NB4 (cell line): ENCODE data around the gene MDN1.
A peak's percentile ranks its signal among the peaks of the same experiment; 100 is the strongest.

ENCODE experiments used
- POLR2A ChIP-seq: IDR thresholded peaks from 2 replicates; pipeline ENCODE4 v1.6.1; 2011; ENCODE audit warnings: mild to moderate bottlenecking; ENCODE audit not compliant: insufficient read length; ENCODE audit errors: extremely low read depth
- TF ChIP-seq, protein P1 (sequence below): IDR thresholded peaks from 2 replicates; pipeline ENCODE4 v1.6.1; 2011; ENCODE audit warnings: low read depth, low read length
- TF ChIP-seq, protein P2 (sequence below): IDR thresholded peaks from one replicate; pipeline ENCODE4 v1.5.1; 2012; ENCODE audit warnings: low read depth, low read length

DNA sequence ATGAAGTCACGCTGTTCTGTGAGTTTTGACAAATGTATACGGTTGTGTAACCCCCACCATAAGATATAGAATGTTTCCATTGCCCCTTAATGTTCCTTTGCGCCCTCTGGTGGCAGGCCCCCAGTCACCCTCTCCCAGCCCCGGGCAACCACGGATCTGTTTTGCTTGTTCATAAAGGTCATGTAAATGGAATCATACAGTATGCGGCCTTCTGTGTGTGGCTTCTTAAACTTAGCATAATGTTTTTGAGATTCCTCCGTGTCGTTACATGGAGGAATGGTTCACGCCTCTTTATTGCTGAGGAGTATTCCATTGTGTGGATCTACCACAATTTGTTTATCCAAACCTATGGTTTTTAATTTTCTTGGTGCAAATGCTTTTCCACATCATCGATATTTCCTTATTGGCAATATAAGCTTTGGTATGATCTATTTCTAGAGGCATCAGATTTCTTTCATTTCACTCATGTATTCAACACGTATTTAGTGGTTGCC is 209.4 kb downstream of the MDN1 start:
- TF ChIP-seq, protein P1, sequence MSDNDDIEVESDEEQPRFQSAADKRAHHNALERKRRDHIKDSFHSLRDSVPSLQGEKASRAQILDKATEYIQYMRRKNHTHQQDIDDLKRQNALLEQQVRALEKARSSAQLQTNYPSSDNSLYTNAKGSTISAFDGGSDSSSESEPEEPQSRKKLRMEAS, result no peak
- TF ChIP-seq, protein P2, sequence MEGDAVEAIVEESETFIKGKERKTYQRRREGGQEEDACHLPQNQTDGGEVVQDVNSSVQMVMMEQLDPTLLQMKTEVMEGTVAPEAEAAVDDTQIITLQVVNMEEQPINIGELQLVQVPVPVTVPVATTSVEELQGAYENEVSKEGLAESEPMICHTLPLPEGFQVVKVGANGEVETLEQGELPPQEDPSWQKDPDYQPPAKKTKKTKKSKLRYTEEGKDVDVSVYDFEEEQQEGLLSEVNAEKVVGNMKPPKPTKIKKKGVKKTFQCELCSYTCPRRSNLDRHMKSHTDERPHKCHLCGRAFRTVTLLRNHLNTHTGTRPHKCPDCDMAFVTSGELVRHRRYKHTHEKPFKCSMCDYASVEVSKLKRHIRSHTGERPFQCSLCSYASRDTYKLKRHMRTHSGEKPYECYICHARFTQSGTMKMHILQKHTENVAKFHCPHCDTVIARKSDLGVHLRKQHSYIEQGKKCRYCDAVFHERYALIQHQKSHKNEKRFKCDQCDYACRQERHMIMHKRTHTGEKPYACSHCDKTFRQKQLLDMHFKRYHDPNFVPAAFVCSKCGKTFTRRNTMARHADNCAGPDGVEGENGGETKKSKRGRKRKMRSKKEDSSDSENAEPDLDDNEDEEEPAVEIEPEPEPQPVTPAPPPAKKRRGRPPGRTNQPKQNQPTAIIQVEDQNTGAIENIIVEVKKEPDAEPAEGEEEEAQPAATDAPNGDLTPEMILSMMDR, result peak; percentile 96
- TF ChIP-seq POLR2A, result no peak
